ENCODE data around the gene LRRC3C. TPM values are rescaled to one million over a fixed set of nuclear protein-coding genes. Genes with fewer than 3 reads are reported as not detected.

LRRC3C gene
- total RNA-seq, 6 experiments from 2014 or later: not detected

DNA sequence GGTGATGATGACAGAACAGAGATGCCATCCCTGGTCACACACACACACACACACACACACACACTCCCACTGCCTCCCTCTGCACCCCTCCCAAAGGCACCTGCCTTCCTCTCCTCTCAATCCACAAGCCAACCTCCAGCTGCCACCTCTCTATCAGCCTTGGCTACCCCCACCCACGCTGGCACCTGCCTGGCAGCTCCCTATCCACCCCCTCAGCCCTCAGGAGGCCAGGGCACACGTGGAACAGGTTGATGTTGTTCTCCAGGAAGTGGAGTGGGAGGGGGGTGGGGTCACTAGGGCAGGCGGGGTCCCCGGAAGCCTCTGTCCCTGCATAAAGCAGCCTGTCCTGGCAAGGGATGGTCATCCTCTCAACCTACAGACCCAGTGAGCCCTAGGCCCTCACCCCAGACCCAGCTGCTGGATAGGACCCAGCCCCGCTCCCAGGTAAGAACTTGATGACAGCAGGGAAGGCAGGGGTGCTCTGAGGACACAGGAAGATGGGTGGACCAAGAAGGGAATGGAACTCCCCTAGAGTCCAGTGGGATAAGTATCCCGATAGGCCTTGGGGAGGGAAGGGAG lies 35.2 kb downstream of the LRRC3C start, which contains the start of gene GSDMA:
GSDMA (plus strand) TSS at position 363 of the 579 bp plus-strand sequence. CDS start 2,684 bp downstream, outside the sequence.
- intact Hi-C loops (cut with DNase I): loop anchor here in 1 of 2 donors (10.0 kb wide), 1 partner anchor 88 kb away; no protein-coding TSS in a partner anchor
- WGBS (ENCODE audit: insufficient coverage, low coverage, low lambda C conversion rate, missing lambda C conversion rate): 23% methylated on average over 3 of the region's 6 CpGs

GRCh38 chr17:39963829-39964228 lies 36.3 kb downstream of the LRRC3C start:
- intact Hi-C loops (cut with DNase I): loop anchor here in 1 of 2 donors (10.0 kb wide), 1 partner anchor 89 kb away; no protein-coding TSS in a partner anchor
- ATAC-seq: no peak

More for the DNA sequence above, 35.2 kb downstream of the LRRC3C start, which contains the start of gene GSDMA:
- Histone ChIP-seq H3K4me3 (no peak within 1 kb of the TSS), H3K27me3 (no peaks in the 10 kb centered on the region), H3K27ac (no peak within 1 kb of the TSS), H3K4me1 (no peaks in the 10 kb centered on the region), H3K36me3 (no peaks in the 10 kb centered on the region), H3K9me3 (no peaks in the 10 kb centered on the region)
- DNase-seq: no peak
- ATAC-seq: no peak
- no peak for TF ChIP-seq CTCF (IDR thresholded peaks at IDR 0.05)
- no peak for TF ChIP-seq POLR2A (IDR thresholded peaks at IDR 0.05)

GRCh38 chr17:39965017-39965699 lies 37.6 kb downstream of the LRRC3C start:
- H3K4me3 ChIP-seq: no peak overlapping the region
- H3K27ac ChIP-seq: no peak overlapping the region
- no peaks in the 10 kb centered on the region for H3K36me3 ChIP-seq
- no peak for TF ChIP-seq CTCF (IDR thresholded peaks at IDR 0.05)
- TF ChIP-seq POLR2A (IDR thresholded peaks at IDR 0.05): no peak
- 64% methylated on average over 6 of the region's 8 CpGs for WGBS (ENCODE audit: insufficient coverage, low coverage, low lambda C conversion rate, missing lambda C conversion rate)
- ATAC-seq (no peak), DNase-seq (no peak)
- H3K9me3 ChIP-seq: no peaks in the 10 kb centered on the region
- intact Hi-C loops (cut with DNase I): loop anchor here in 1 of 2 donors (10.0 kb wide), 1 partner anchor 90 kb away; no protein-coding TSS in a partner anchor
- no peaks in the 10 kb centered on the region for H3K4me1 ChIP-seq
- no peaks in the 10 kb centered on the region for H3K27me3 ChIP-seq

More at GRCh38 chr17:39963829-39964228, 36.3 kb downstream of the LRRC3C start:
- Histone ChIP-seq H3K4me3 (no peak overlapping the region), H3K27me3 (no peaks in the 10 kb centered on the region), H3K27ac (no peak overlapping the region), H3K9me3 (no peaks in the 10 kb centered on the region), H3K4me1 (no peaks in the 10 kb centered on the region), H3K36me3 (no peaks in the 10 kb centered on the region)
- 63% methylated on average over 6 of the region's 6 CpGs for WGBS (ENCODE audit: insufficient coverage, low coverage, low lambda C conversion rate, missing lambda C conversion rate)
- DNase-seq: no peak
- TF ChIP-seq POLR2A (IDR thresholded peaks at IDR 0.05): no peak
- no peak for TF ChIP-seq CTCF (IDR thresholded peaks at IDR 0.05)

GRCh38 chr17:39966771-39967170 lies 39.2 kb downstream of the LRRC3C start:
- H3K27me3 ChIP-seq: no peaks in the 10 kb centered on the region
- TF ChIP-seq CTCF (IDR thresholded peaks at IDR 0.05) (no peak), POLR2A (IDR thresholded peaks at IDR 0.05) (no peak)
- intact Hi-C loops (cut with DNase I): loop anchor here in 1 of 2 donors (10.0 kb wide), 1 partner anchor 92 kb away; no protein-coding TSS in a partner anchor
- 74% methylated on average over 4 of the region's 6 CpGs for WGBS (ENCODE audit: insufficient coverage, low coverage, low lambda C conversion rate, missing lambda C conversion rate)
- no peaks in the 10 kb centered on the region for H3K36me3 ChIP-seq
- H3K4me3 ChIP-seq: no peak overlapping the region
- ATAC-seq: no peak
- no peak overlapping the region for H3K27ac ChIP-seq
- H3K9me3 ChIP-seq: no peaks in the 10 kb centered on the region
- no peak for DNase-seq
- no peaks in the 10 kb centered on the region for H3K4me1 ChIP-seq

Measured in right lobe of liver (tissue), 6 donors.